ENCODE results near the gene BAG3.
"Not testable (repeated sequence)": the region's sequence is repeated elsewhere in the genome, so short reads cannot be mapped to it uniquely, and the experiment has no call there.

The BAG3 gene

GRCh38 chr10:119651514-119652360 is 557 bp downstream of the BAG3 start:
- H3K27me3 Mint-ChIP-seq, result no peaks in the 10 kb centered on the region
- ATAC-seq (peak; percentile 5), DNase-seq (peak; percentile 23)
- H3K4me1 Mint-ChIP-seq, result peaks cover 52% of the 10 kb centered on the region
- peaks cover 3% of the 10 kb centered on the region for H3K36me3 Mint-ChIP-seq (ENCODE audit: low read depth)
- H3K27ac Mint-ChIP-seq, result peak overlapping the region; percentile 89
- no peaks in the 10 kb centered on the region for H3K9me3 Mint-ChIP-seq
- peak overlapping the region; percentile 90 for H3K4me3 Mint-ChIP-seq

- ATAC-seq (peak; percentile 21), DNase-seq (no peak)
- Mint-ChIP-seq H3K27ac (peak overlapping the region; percentile 82), H3K9me3 (no peaks in the 10 kb centered on the region), H3K4me3 (peak overlapping the region; percentile 84), H3K4me1 (peaks cover 58% of the 10 kb centered on the region), H3K27me3 (no peaks in the 10 kb centered on the region), H3K36me3 (ENCODE audit: low read depth) (peaks cover 5% of the 10 kb centered on the region)
Measured at GRCh38 chr10:119652361-119652730, 1.2 kb downstream of the BAG3 start.

GRCh38 chr10:119653209-119653608 is 2.0 kb downstream of the BAG3 start:
- no peaks in the 10 kb centered on the region for H3K27me3 Mint-ChIP-seq
- peak overlapping the region; percentile 7 for H3K27ac Mint-ChIP-seq
- ATAC-seq (no peak), DNase-seq (no peak)
- peak overlapping the region; percentile 84 for H3K4me3 Mint-ChIP-seq
- H3K36me3 Mint-ChIP-seq (ENCODE audit: low read depth), result peaks cover 5% of the 10 kb centered on the region
- H3K9me3 Mint-ChIP-seq, result no peaks in the 10 kb centered on the region
- peaks cover 61% of the 10 kb centered on the region for H3K4me1 Mint-ChIP-seq

- Mint-ChIP-seq H3K4me1 (peaks cover 64% of the 10 kb centered on the region), H3K27ac (peak overlapping the region; percentile 25), H3K4me3 (peak overlapping the region; percentile 84)
Measured at GRCh38 chr10:119653916-119654315, 2.7 kb downstream of the BAG3 start.

GRCh38 chr10:119654540-119654939 is 3.4 kb downstream of the BAG3 start:
- no peak for ATAC-seq
- Mint-ChIP-seq H3K9me3 (no peaks in the 10 kb centered on the region), H3K4me3 (no peak overlapping the region), H3K36me3 (ENCODE audit: low read depth) (peaks cover 7% of the 10 kb centered on the region), H3K27me3 (no peaks in the 10 kb centered on the region), H3K4me1 (peaks cover 64% of the 10 kb centered on the region), H3K27ac (peak overlapping the region; percentile 7)
- DNase-seq, result no peak

More at GRCh38 chr10:119653916-119654315, 2.7 kb downstream of the BAG3 start:
- DNase-seq, result no peak
- Mint-ChIP-seq H3K36me3 (ENCODE audit: low read depth) (peaks cover 7% of the 10 kb centered on the region), H3K27me3 (no peaks in the 10 kb centered on the region), H3K9me3 (no peaks in the 10 kb centered on the region)
- no peak for ATAC-seq

- Mint-ChIP-seq H3K4me1 (peaks cover 61% of the 10 kb centered on the region), H3K27ac (peak overlapping the region; percentile 70), H3K9me3 (no peaks in the 10 kb centered on the region), H3K4me3 (peak overlapping the region; percentile 60), H3K27me3 (no peaks in the 10 kb centered on the region), H3K36me3 (ENCODE audit: low read depth) (peaks cover 9% of the 10 kb centered on the region)
- ATAC-seq (peak; percentile 70), DNase-seq (peak; percentile 23)
Measured at GRCh38 chr10:119655566-119656001, 4.4 kb downstream of the BAG3 start.

GRCh38 chr10:119656760-119657159 is 5.6 kb downstream of the BAG3 start:
- H3K9me3 Mint-ChIP-seq, result no peaks in the 10 kb centered on the region
- H3K27ac Mint-ChIP-seq, result peak overlapping the region; percentile 60
- H3K36me3 Mint-ChIP-seq (ENCODE audit: low read depth), result peaks cover 11% of the 10 kb centered on the region
- ATAC-seq, result peak; percentile 9
- H3K4me3 Mint-ChIP-seq, result no peak overlapping the region
- peaks cover 57% of the 10 kb centered on the region for H3K4me1 Mint-ChIP-seq
- H3K27me3 Mint-ChIP-seq, result no peaks in the 10 kb centered on the region
- no peak for DNase-seq

- Mint-ChIP-seq H3K36me3 (ENCODE audit: low read depth) (peaks cover 11% of the 10 kb centered on the region), H3K4me3 (no peak overlapping the region), H3K27ac (no peak overlapping the region), H3K4me1 (peaks cover 56% of the 10 kb centered on the region), H3K9me3 (no peaks in the 10 kb centered on the region), H3K27me3 (no peaks in the 10 kb centered on the region)
- DNase-seq (no peak), ATAC-seq (no peak)
Measured at GRCh38 chr10:119657725-119658124, 6.5 kb downstream of the BAG3 start.

GRCh38 chr10:119658274-119658673 is 7.1 kb downstream of the BAG3 start:
- ATAC-seq (no peak), DNase-seq (no peak)
- Mint-ChIP-seq H3K4me1 (peaks cover 57% of the 10 kb centered on the region), H3K36me3 (ENCODE audit: low read depth) (peaks cover 11% of the 10 kb centered on the region), H3K27ac (no peak overlapping the region), H3K4me3 (no peak overlapping the region), H3K9me3 (no peaks in the 10 kb centered on the region), H3K27me3 (no peaks in the 10 kb centered on the region)

GRCh38 chr10:119659951-119660350 is 8.8 kb downstream of the BAG3 start:
- H3K36me3 Mint-ChIP-seq (ENCODE audit: low read depth), result peaks cover 11% of the 10 kb centered on the region
- ATAC-seq, result no peak
- peaks cover 54% of the 10 kb centered on the region for H3K4me1 Mint-ChIP-seq
- H3K27me3 Mint-ChIP-seq, result no peaks in the 10 kb centered on the region
- H3K4me3 Mint-ChIP-seq, result no peak overlapping the region
- H3K9me3 Mint-ChIP-seq, result no peaks in the 10 kb centered on the region
- H3K27ac Mint-ChIP-seq, result no peak overlapping the region
- no peak for DNase-seq

- not testable (repeated sequence) for DNase-seq
Measured at GRCh38 chr10:119662076-119662605, 11.0 kb downstream of the BAG3 start.

GRCh38 chr10:119663866-119664698 is 12.9 kb downstream of the BAG3 start:
- DNase-seq (no peak), ATAC-seq (peak; percentile 44)
- no peaks in the 10 kb centered on the region for H3K9me3 Mint-ChIP-seq
- H3K27me3 Mint-ChIP-seq, result no peaks in the 10 kb centered on the region
- peak overlapping the region; percentile 72 for H3K27ac Mint-ChIP-seq
- peak overlapping the region; percentile 41 for H3K4me3 Mint-ChIP-seq
- H3K36me3 Mint-ChIP-seq (ENCODE audit: low read depth), result peaks cover 7% of the 10 kb centered on the region
- peaks cover 30% of the 10 kb centered on the region for H3K4me1 Mint-ChIP-seq

More at GRCh38 chr10:119662076-119662605, 11.0 kb downstream of the BAG3 start:
- H3K36me3 Mint-ChIP-seq (ENCODE audit: low read depth); H3K9me3 Mint-ChIP-seq; H3K4me3 Mint-ChIP-seq; H3K27ac Mint-ChIP-seq; H3K27me3 Mint-ChIP-seq; ATAC-seq: not testable (repeated sequence)
- peaks cover 39% of the 10 kb centered on the region for H3K4me1 Mint-ChIP-seq

GRCh38 chr10:119665901-119666708 is 14.9 kb downstream of the BAG3 start:
- H3K27me3 Mint-ChIP-seq, result no peaks in the 10 kb centered on the region
- H3K4me1 Mint-ChIP-seq, result peaks cover 29% of the 10 kb centered on the region
- no peak overlapping the region for H3K4me3 Mint-ChIP-seq
- ATAC-seq, result no peak
- H3K27ac Mint-ChIP-seq, result peak overlapping the region; percentile 50
- DNase-seq, result no peak
- no peaks in the 10 kb centered on the region for H3K9me3 Mint-ChIP-seq
- peaks cover 8% of the 10 kb centered on the region for H3K36me3 Mint-ChIP-seq (ENCODE audit: low read depth)

GRCh38 chr10:119666709-119667004 is 15.5 kb downstream of the BAG3 start:
- ATAC-seq (no peak), DNase-seq (no peak)
- Mint-ChIP-seq H3K27me3 (no peaks in the 10 kb centered on the region), H3K36me3 (ENCODE audit: low read depth) (peaks cover 6% of the 10 kb centered on the region), H3K4me1 (peaks cover 29% of the 10 kb centered on the region), H3K9me3 (no peaks in the 10 kb centered on the region), H3K4me3 (no peak overlapping the region), H3K27ac (no peak overlapping the region)

Data from activated naive CD8-positive, alpha-beta T cell treated with anti-CD3 and anti-CD28 coated beads, Interleukin-2, amount 50 U/mL, for 24 hours (primary cell).